Measurements from ENCODE around the gene DGKZ. TPM values are rescaled to one million over a fixed set of nuclear protein-coding genes. Genes with fewer than 3 reads are reported as not detected.

Gene DGKZ
- total RNA-seq, 1 donor from 2014 or later: 12.5 TPM

DNA sequence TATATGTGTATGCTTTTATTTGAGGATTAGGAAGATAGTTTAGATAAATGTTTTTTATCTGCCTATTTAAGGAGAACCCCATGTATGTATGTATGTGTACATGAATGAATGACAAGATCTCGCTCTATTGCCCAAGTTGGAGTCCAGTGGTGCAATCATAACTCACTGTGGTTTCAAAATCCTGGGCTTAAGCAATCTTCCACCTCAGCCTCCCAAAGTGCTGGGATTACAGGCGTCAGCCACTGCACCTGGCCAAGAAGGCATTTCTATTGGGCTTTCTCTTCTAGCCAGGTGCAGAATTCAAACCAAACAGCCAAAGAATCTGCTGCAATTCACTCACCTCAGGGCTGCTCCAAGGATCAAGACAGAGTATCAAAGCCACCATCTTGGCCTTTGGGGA lies 25.5 kb upstream of the DGKZ start:
- TF ChIP-seq, protein P1, sequence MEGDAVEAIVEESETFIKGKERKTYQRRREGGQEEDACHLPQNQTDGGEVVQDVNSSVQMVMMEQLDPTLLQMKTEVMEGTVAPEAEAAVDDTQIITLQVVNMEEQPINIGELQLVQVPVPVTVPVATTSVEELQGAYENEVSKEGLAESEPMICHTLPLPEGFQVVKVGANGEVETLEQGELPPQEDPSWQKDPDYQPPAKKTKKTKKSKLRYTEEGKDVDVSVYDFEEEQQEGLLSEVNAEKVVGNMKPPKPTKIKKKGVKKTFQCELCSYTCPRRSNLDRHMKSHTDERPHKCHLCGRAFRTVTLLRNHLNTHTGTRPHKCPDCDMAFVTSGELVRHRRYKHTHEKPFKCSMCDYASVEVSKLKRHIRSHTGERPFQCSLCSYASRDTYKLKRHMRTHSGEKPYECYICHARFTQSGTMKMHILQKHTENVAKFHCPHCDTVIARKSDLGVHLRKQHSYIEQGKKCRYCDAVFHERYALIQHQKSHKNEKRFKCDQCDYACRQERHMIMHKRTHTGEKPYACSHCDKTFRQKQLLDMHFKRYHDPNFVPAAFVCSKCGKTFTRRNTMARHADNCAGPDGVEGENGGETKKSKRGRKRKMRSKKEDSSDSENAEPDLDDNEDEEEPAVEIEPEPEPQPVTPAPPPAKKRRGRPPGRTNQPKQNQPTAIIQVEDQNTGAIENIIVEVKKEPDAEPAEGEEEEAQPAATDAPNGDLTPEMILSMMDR (IDR thresholded peaks at IDR 0.05): no peak
- no peak for TF ChIP-seq EZH2 (IDR thresholded peaks at IDR 0.05)
- TF ChIP-seq EZH2phosphoT487 (IDR thresholded peaks at IDR 0.05): no peak
- Histone ChIP-seq H3K4me3 (no peak overlapping the region), H3K79me2 (ENCODE audit: low read depth) (no peaks in the 10 kb centered on the region), H2AFZ (replicated peaks) (no peak overlapping the region), H3F3A (ENCODE audit: low read depth) (peaks cover 5% of the 10 kb centered on the region), H3K36me3 (no peaks in the 10 kb centered on the region), H3K9me3 (ENCODE audit: low read depth) (no peaks in the 10 kb centered on the region), H3K4me1 (no peaks in the 10 kb centered on the region), H3K27me3 (no peaks in the 10 kb centered on the region), H3K9ac (no peak overlapping the region), H4K20me1 (ENCODE audit: low read depth) (no peaks in the 10 kb centered on the region), H3K27ac (no peak overlapping the region), H3K4me2 (no peak overlapping the region)
- Mint-ChIP-seq H3K4me3 (no peak overlapping the region), H3K27me3 (ENCODE audit: insufficient read depth, low read depth) (peaks cover 6% of the 10 kb centered on the region), H3K9me3 (no peaks in the 10 kb centered on the region), H3K36me3 (no peaks in the 10 kb centered on the region), H3K4me1 (peaks cover 15% of the 10 kb centered on the region), H3K27ac (no peak overlapping the region)
- no peak for DNase-seq (ENCODE audit: low spot score)

DNA sequence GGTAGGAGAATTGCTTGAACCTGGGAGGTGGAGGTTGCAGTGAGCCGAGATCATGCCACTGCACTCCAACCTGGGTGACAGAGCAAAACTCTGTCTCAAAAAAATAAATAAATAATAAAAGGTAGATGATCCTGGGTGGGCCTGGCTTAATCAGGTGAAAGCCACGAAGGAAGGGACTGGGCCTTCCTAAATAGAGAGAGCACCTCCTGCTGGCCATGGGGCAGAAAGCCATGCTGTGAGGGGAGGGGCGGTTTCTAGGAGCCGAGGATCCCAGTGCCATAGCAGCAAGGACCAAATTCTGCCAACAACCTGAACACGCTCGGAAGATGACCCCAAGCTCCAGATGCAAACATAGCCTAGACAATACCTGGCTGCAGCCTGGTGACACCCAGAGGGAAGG lies 24.5 kb upstream of the DGKZ start:
- Histone ChIP-seq H3K4me1 (no peaks in the 10 kb centered on the region), H3K36me3 (no peaks in the 10 kb centered on the region), H4K20me1 (ENCODE audit: low read depth) (no peaks in the 10 kb centered on the region), H3K4me3 (no peak overlapping the region), H3K9ac (no peak overlapping the region), H3K27me3 (no peaks in the 10 kb centered on the region), H2AFZ (replicated peaks) (no peak overlapping the region), H3K9me3 (ENCODE audit: low read depth) (no peaks in the 10 kb centered on the region), H3K79me2 (ENCODE audit: low read depth) (no peaks in the 10 kb centered on the region), H3K27ac (no peak overlapping the region), H3K4me2 (no peak overlapping the region), H3F3A (ENCODE audit: low read depth) (peaks cover 5% of the 10 kb centered on the region)
- no peaks in the 10 kb centered on the region for H3K9me3 Mint-ChIP-seq
- peaks cover 4% of the 10 kb centered on the region for H3K27me3 Mint-ChIP-seq (ENCODE audit: insufficient read depth, low read depth)
- no peak overlapping the region for H3K4me3 Mint-ChIP-seq
- peaks cover 16% of the 10 kb centered on the region for H3K4me1 Mint-ChIP-seq
- TF ChIP-seq EZH2 (IDR thresholded peaks at IDR 0.05) (no peak), EZH2phosphoT487 (IDR thresholded peaks at IDR 0.05) (no peak)
- TF ChIP-seq, protein P1 (IDR thresholded peaks at IDR 0.05): peak; percentile 32
- no peaks in the 10 kb centered on the region for H3K36me3 Mint-ChIP-seq
- H3K27ac Mint-ChIP-seq: no peak overlapping the region
- DNase-seq (ENCODE audit: low spot score): peak; percentile 27

DNA sequence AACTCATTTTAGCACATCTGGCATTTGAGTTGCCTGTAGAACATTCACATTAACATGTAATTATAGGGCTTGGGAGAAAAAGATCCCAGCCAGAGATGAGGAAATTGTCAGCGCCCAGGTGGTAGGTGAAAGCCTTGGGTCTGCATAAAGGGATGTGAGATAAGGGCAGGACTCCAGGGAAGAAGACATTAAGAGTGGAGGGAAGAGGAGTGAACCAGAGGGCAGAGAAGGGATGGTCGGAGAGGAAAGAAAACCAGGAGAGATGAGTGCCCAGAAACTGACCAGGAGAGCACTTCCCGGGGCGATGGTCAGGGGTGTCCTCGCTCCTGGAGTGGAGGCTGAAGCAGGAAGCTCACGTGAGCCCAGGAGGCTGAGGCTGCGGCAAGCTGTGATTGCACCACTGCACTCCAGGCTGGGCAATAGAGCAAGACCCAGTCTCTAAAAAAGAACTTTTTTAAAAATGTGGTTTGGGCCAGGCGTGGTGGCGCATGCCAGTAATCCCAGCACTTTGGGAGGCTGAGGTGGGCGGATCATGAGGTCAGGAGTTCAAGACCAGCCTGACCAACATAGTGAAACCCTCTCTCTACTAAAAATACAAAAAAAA lies 20.3 kb upstream of the DGKZ start:
- H3K9ac ChIP-seq: no peak overlapping the region
- no peaks in the 10 kb centered on the region for H3K9me3 Mint-ChIP-seq
- TF ChIP-seq EZH2 (IDR thresholded peaks at IDR 0.05): no peak
- TF ChIP-seq, protein P1 (IDR thresholded peaks at IDR 0.05): no peak
- TF ChIP-seq EZH2phosphoT487 (IDR thresholded peaks at IDR 0.05): no peak

More for the DNA sequence above, 20.3 kb upstream of the DGKZ start:
- H3K4me1 Mint-ChIP-seq: peaks cover 36% of the 10 kb centered on the region
- peaks cover 34% of the 10 kb centered on the region for H3F3A ChIP-seq (ENCODE audit: low read depth)
- no peak overlapping the region for H3K4me3 ChIP-seq
- no peak overlapping the region for H3K27ac ChIP-seq
- peaks cover 26% of the 10 kb centered on the region for H3K4me1 ChIP-seq
- peaks cover 8% of the 10 kb centered on the region for H3K27me3 ChIP-seq
- H3K9me3 ChIP-seq (ENCODE audit: low read depth): no peaks in the 10 kb centered on the region
- peaks cover 9% of the 10 kb centered on the region for H3K27me3 Mint-ChIP-seq (ENCODE audit: insufficient read depth, low read depth)
- no peak overlapping the region for H3K4me3 Mint-ChIP-seq
- no peak overlapping the region for H2AFZ ChIP-seq (replicated peaks)
- DNase-seq (ENCODE audit: low spot score): no peak
- no peaks in the 10 kb centered on the region for H3K36me3 ChIP-seq
- no peak overlapping the region for H3K4me2 ChIP-seq
- no peaks in the 10 kb centered on the region for H3K79me2 ChIP-seq (ENCODE audit: low read depth)
- no peak overlapping the region for H3K27ac Mint-ChIP-seq
- no peaks in the 10 kb centered on the region for H4K20me1 ChIP-seq (ENCODE audit: low read depth)
- H3K36me3 Mint-ChIP-seq: no peaks in the 10 kb centered on the region

Measured in neural progenitor cell (in vitro differentiated cells).